CD4-positive, alpha-beta T cell treated with Interleukin-6 for 4 hours (primary cell): ENCODE data around the gene PLB1.

Source experiments
- DNase-seq: peaks from one replicate; pipeline ENCODE4 v3.0.0-alpha.2; 2020; ENCODE audit warnings: mixed read lengths

Gene PLB1

GRCh38 chr2:28495551-28496250 is at the start of gene PLB1:
Gene PLB1 (plus strand): TSS chr2:28496060. CDS start chr2:28496115, 55 bp downstream.
- DNase-seq: no peak

GRCh38 chr2:28446531-28446930 is 49.3 kb upstream of the PLB1 start:
- DNase-seq: no peak

- DNase-seq: no peak
Observed at GRCh38 chr2:28447086-28447485, 48.8 kb upstream of the PLB1 start.

GRCh38 chr2:28447943-28448792 is 47.7 kb upstream of the PLB1 start:
- no peak for DNase-seq

- DNase-seq: no peak
Observed at GRCh38 chr2:28448793-28449100, 47.1 kb upstream of the PLB1 start.

GRCh38 chr2:28449126-28449487 is 46.8 kb upstream of the PLB1 start:
- no peak for DNase-seq

GRCh38 chr2:28449488-28450395 is 46.1 kb upstream of the PLB1 start:
- DNase-seq: peak; percentile 57

- DNase-seq: no peak
Observed at GRCh38 chr2:28450901-28451565, 44.8 kb upstream of the PLB1 start.

- no peak for DNase-seq
Observed at GRCh38 chr2:28451793-28452533, 43.9 kb upstream of the PLB1 start.

- DNase-seq: peak; percentile 84
Observed at GRCh38 chr2:28452534-28453081, 43.3 kb upstream of the PLB1 start.

GRCh38 chr2:28453396-28453795 is 42.5 kb upstream of the PLB1 start:
- DNase-seq: no peak

- no peak for DNase-seq
Observed at GRCh38 chr2:28454016-28454930, 41.6 kb upstream of the PLB1 start.

GRCh38 chr2:28457237-28457636 is 38.6 kb upstream of the PLB1 start:
- no peak for DNase-seq

GRCh38 chr2:28461056-28461455 is 34.8 kb upstream of the PLB1 start:
- no peak for DNase-seq

- DNase-seq: no peak
Observed at GRCh38 chr2:28462122-28462521, 33.7 kb upstream of the PLB1 start.

GRCh38 chr2:28463211-28463816 is 32.5 kb upstream of the PLB1 start:
- no peak for DNase-seq

- DNase-seq: no peak
Observed at GRCh38 chr2:28463893-28464292, 32.0 kb upstream of the PLB1 start.

- no peak for DNase-seq
Observed at GRCh38 chr2:28465148-28465885, 30.5 kb upstream of the PLB1 start.

GRCh38 chr2:28469304-28469703 is 26.6 kb upstream of the PLB1 start:
- DNase-seq: no peak
